Upper lobe of right lung (tissue), 1 donor: ENCODE results near the gene TRAPPC11. TPM values are rescaled to one million over a fixed set of nuclear protein-coding genes. Genes with fewer than 3 reads are reported as not detected.

Experiments
- ATAC-seq: fragments of 200-7000 bp; cut with Tn5 transposase; one replicate; pipeline ENCODE4 v1.9.1; 2020; ENCODE audit warnings: mild to moderate bottlenecking, moderate library complexity
- DNase-seq: peaks from one replicate; pipeline ENCODE4 v3.0.0-alpha.2; 2020
- H3K27ac ChIP-seq: fragments of 200-600 bp; one replicate; pipeline ENCODE4 v1.8.0; 2022
- H3K27me3 ChIP-seq: fragments of 200-600 bp; one replicate; pipeline ENCODE4 v1.8.0; 2022; ENCODE audit warnings: mild to moderate bottlenecking
- H3K36me3 ChIP-seq: fragments of 200-600 bp; one replicate; pipeline ENCODE4 v1.8.0; 2022
- H3K4me1 ChIP-seq: fragments of 200-600 bp; one replicate; pipeline ENCODE4 v1.8.0; 2022
- H3K4me3 ChIP-seq: fragments of 200-600 bp; one replicate; pipeline ENCODE4 v1.8.0; 2022; ENCODE audit warnings: mild to moderate bottlenecking
- H3K9me3 ChIP-seq: fragments of 200-600 bp; one replicate; pipeline ENCODE4 v1.8.0; 2022
- intact Hi-C: fragments of 100-400 bp; cut with DNase I; formaldehyde crosslinking; loops from one replicate; pipeline ENCODE4 v1.11.0; 2022
- total RNA-seq: library from RNA; stranded (reverse); fragmentation: NEBNext Ultra II Directional; extraction: Animal tissue kit (Norgen Biotek cat#: 25700); gene quantifications from one replicate; pipeline ENCODE4 v1.2.1, GENCODE V29; 2021
- TF ChIP-seq, protein P1 (sequence below): fragments of 200-600 bp; IDR thresholded peaks from one replicate; pipeline ENCODE4 v1.8.0; 2022; ENCODE audit warnings: antibody characterized with exemption
- donor health status: DM: no; HTN: yes; CAD: no; lungs with severe emphysema.

The TRAPPC11 gene
- total RNA-seq, 1 donor from 2014 or later: 31.7 TPM

DNA sequence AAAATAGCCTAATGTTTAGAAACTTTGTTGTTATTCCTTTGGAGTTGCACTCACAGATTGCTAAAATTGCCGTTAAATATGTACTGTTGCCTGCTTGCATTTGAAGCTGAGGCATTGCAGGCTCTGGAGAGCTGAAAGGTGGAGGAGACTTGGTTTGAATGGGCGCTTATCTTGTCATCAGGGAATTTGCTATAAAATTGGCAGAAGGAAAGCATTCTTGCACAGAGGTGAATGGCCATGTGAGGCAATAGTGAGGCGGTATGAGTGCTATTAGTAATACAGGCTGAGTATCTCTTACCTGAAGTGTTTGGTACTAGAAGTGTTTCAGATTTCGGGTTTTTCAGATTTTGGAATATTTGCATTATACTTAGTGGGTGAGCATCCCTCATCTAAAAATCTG, 41.3 kb downstream of the TRAPPC11 start:
- TF ChIP-seq, protein P1, sequence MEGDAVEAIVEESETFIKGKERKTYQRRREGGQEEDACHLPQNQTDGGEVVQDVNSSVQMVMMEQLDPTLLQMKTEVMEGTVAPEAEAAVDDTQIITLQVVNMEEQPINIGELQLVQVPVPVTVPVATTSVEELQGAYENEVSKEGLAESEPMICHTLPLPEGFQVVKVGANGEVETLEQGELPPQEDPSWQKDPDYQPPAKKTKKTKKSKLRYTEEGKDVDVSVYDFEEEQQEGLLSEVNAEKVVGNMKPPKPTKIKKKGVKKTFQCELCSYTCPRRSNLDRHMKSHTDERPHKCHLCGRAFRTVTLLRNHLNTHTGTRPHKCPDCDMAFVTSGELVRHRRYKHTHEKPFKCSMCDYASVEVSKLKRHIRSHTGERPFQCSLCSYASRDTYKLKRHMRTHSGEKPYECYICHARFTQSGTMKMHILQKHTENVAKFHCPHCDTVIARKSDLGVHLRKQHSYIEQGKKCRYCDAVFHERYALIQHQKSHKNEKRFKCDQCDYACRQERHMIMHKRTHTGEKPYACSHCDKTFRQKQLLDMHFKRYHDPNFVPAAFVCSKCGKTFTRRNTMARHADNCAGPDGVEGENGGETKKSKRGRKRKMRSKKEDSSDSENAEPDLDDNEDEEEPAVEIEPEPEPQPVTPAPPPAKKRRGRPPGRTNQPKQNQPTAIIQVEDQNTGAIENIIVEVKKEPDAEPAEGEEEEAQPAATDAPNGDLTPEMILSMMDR: no peak
- peaks cover 90% of the 10 kb centered on the region for H3K36me3 ChIP-seq
- intact Hi-C loops: no loop called here
- DNase-seq (no peak), ATAC-seq (peak; percentile 39)
- no peaks in the 10 kb centered on the region for H3K9me3 ChIP-seq
- H3K27me3 ChIP-seq: no peaks in the 10 kb centered on the region
- no peak overlapping the region for H3K27ac ChIP-seq
- H3K4me1 ChIP-seq: peaks cover 3% of the 10 kb centered on the region
- H3K4me3 ChIP-seq: no peak overlapping the region

DNA sequence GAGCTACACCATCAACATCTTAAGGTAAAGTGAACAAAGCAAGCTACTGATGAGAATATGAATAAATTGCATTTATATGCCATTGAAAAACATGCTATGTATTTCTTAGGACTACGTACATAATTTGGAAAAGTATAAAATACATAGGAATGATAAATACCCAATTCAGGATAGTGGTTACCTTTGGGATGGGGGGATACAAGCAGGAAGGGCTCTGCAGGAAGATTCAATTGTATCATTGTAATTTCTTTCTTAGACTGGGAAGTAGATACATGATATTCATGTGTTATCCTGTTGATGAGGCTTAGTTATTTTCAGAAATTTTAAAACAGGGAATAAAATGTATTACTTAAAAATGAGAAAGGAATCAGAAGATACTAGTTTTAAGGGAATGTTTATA, 43.4 kb downstream of the TRAPPC11 start:
- DNase-seq (no peak), ATAC-seq (no peak)
- Histone ChIP-seq H3K9me3 (no peaks in the 10 kb centered on the region), H3K4me1 (peaks cover 3% of the 10 kb centered on the region), H3K36me3 (peaks cover 82% of the 10 kb centered on the region), H3K27me3 (no peaks in the 10 kb centered on the region), H3K27ac (no peak overlapping the region), H3K4me3 (no peak overlapping the region)
- intact Hi-C loops: no loop called here
- TF ChIP-seq, protein P1: no peak

DNA sequence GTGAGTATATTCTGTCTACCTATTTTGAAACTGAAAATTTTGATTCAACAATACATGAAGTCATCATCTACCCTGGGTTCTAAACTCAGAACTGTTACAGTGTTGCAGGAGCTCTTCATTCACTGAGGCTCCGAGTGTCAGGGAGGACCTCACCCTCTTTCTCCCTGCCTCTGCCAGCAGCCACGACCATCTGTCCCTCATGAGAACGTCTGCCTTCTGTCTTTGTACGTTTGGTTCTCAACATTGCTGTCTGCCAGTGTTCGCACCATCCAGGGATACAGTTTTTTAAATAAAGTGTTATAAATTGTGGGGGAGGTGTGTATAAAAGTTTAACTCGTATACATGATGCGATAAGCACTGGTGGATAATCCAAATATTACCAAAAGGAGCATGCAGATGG, 55.5 kb downstream of the TRAPPC11 start:
- Histone ChIP-seq H3K36me3 (peaks cover 51% of the 10 kb centered on the region), H3K4me3 (no peak overlapping the region), H3K27me3 (no peaks in the 10 kb centered on the region), H3K9me3 (no peaks in the 10 kb centered on the region), H3K4me1 (no peaks in the 10 kb centered on the region), H3K27ac (no peak overlapping the region)
- intact Hi-C loops: no loop called here
- TF ChIP-seq, protein P1: no peak
- no peak for DNase-seq
- ATAC-seq: no peak

DNA sequence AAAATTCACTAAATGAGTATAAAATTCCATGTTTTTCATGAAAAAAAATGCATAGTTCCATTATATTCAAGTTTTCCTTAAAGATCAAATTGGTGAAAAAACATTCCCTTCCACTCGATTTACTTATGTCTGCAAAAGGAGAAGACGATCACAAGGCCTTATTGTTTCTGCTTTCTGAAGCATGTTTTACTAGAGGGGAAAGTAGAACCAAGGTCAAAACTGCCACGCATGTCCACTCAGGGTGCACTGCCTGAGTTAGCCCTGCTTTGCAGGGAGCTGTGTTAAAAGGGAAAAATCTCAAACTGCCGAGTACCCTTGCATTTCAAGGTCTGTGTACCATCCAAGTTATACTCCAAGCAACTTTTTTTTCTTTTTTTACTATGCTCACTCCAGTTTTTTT, 57.2 kb downstream of the TRAPPC11 start:
- DNase-seq (no peak), ATAC-seq (peak; percentile 36)
- Histone ChIP-seq H3K36me3 (peaks cover 34% of the 10 kb centered on the region), H3K4me1 (no peaks in the 10 kb centered on the region), H3K27me3 (no peaks in the 10 kb centered on the region), H3K4me3 (no peak overlapping the region), H3K27ac (no peak overlapping the region), H3K9me3 (no peaks in the 10 kb centered on the region)
- intact Hi-C loops: no loop called here
- TF ChIP-seq, protein P1: no peak

DNA sequence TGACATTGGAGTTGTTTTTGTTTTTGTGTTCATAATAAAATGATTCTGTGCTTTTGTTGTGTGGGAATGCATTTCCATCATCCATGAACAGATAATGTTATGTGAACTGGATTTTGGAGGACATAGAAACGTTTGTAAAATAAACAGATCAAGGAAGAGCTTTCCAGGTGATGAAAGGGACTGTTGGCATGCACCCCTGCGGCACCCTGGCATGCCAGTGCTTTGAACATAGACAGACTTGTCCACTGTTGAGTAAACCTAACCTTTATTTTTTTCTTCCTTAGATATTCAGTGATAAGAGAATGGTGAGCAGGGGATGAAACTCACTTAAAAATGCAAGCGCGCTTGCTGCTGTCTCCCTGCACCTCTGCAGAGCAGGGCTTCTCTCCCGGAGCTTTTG, 59.8 kb downstream of the TRAPPC11 start:
- intact Hi-C loops: no loop called here
- peaks cover 11% of the 10 kb centered on the region for H3K36me3 ChIP-seq
- H3K27ac ChIP-seq: no peak overlapping the region
- TF ChIP-seq, protein P1: no peak
- DNase-seq (no peak), ATAC-seq (no peak)
- H3K9me3 ChIP-seq: no peaks in the 10 kb centered on the region
- H3K4me3 ChIP-seq: no peak overlapping the region
- H3K27me3 ChIP-seq: no peaks in the 10 kb centered on the region
- peaks cover 5% of the 10 kb centered on the region for H3K4me1 ChIP-seq
